ENCODE measurements around the gene FAF1.
"Not testable (repeated sequence)": the region's sequence is repeated elsewhere in the genome, so short reads cannot be mapped to it uniquely, and the experiment has no call there.

FAF1 gene

DNA sequence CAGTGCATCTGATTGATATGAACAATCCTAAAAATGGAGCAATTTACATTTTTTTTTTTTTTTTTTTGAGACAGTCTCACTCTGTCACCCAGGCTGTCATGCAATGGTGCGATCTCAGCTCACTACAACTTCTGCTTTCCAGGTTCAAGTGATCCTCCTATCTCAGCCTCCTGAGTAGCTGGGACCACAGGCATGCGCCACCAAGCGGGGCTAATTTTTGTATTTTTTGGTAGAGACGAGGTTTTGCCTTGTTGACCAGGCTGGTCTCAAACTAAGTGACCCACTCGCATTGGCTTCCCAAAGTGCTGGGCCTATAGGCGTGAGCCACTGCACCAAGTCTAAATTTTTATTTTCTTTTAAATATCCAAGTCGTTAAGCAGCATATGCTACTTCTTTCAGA is 109.0 kb downstream of the FAF1 start:
- DNase-seq (ENCODE audit: low read depth in 2 of 2), result no peak

DNA sequence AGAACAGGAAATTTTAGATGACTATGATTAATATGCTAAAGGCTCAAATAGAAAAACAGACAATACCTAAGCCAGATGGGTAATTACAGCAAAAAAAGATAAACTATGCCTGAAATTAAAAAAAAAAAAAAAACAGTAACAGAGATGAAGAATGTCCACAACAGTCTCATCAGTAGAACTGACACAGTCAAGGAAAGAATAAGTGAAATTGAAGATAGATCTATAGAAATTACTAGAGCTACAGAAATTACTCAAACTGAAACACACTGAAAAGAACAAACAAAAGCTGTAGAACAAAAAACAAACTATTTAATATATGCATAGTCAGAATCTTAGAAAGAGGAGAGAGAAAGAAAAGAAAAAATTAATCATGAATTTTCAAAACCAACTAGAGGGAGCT is 112.8 kb downstream of the FAF1 start:
- DNase-seq (ENCODE audit: low read depth in 2 of 2), result no peak

DNA sequence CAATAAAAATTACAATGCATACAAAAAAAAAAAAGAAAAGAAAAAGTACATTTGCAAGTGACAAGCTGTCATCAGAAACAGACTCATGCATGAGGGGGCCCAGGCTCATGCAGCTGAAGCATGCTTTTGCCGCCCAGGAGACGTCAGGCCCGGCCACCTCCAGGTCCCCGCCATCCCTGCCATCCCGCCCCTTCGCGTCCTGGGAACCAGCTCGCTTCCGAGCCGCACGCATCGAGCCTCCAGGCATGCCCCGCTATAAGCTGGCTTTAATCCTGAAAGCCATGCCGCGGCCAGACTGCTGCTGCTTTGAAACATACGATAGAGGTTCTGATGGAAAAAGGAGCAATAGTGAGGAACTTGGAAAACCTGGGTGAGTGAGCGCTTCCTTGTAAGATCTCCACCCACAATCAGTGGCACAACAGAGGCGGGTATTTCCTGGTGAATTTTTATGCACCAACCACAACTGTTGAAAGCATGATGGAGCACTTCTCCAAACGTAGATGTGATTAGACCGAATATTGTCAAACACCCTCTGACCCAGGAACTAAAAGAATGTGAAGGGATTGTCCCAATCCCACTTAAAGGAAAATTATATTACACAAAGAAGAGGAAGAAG is 113.7 kb downstream of the FAF1 start:
- no peak for DNase-seq (ENCODE audit: low read depth in 2 of 2)

DNA sequence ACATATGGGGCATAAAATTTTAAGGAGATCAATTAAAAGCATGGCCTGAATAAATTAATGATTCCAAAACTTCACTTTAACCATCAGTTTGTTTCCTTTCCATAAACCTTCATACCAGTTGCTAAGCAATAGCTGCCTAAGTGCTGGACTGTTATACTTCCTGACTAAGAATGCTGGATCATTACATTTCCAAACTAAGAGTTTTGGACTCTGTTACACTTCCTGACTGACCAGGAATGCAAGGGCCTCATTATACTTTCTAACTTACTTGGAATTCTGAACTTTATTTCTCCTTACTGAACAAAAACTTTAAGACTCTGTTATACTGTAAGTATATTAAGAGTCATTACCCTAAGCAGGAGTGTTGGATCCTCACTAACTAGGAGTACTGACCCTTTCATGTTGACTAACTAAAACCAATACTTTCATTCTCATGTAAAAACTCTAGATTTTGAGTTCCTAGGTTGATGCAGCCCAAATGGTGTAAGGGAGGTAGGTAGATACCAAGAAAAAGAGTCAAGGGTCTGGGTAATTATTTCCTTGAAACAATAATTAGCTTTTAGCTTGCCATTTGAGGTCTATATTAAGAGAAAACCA is 118.2 kb downstream of the FAF1 start:
- DNase-seq (ENCODE audit: low read depth in 2 of 2), result peak; percentile 4 to 7

DNA sequence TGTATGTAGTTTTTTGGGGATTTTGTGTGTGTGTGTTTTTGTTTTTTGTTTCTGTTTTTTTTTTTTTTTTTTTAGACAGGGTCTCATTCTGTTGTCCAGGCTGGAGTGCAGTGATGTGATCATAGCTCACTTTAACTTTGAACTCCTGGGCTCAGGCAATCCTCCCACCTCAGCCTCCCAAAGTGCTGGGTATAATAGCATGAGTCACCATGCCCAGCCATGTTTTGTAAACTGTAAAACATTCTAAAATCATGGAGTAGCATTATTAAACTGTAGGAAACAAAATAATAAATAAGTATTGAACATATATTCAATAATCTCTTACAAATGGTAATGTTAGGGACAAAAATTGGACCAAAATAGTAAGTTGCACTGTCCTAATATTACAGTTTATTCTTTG is 124.0 kb downstream of the FAF1 start:
- DNase-seq (ENCODE audit: low read depth in 2 of 2), result no peak

DNA sequence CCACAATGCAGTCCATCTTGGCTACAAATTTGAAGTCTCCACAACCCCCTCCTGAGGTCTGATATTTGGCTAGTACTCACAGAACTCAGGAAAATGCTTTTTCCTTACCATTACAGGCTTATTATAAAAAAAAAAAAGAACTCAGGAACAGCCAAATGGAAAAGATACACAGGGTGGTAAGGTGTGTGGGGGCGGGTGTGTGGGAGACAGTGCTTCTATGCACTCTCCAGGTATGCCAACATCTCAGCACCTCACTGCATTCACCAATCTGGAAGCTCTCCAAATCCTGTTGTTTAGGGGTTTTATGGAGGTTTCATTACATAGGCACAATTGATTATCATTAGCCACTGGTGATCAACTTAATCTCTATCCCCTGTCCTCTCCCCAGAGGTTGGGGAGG is 126.9 kb downstream of the FAF1 start:
- no peak for DNase-seq (ENCODE audit: low read depth in 2 of 2)

DNA sequence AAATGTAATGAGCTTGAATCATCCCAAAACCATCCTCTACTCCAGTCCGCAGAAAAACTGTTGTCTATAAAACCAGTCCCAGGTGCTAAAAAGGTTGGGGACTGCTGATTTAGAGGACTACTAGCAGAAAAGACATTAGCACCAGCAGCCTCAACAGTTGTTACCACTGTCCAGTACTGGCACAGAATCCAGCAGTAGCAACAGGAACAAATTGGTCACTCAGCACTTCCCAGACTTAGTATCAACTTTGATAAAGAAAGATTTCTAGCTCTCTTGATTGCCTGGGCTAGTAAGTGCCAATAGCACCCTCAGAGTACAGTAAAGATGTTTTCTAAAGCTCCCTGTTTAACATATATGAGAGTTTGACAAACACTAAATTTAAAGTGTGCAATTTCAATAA is 127.9 kb downstream of the FAF1 start:
- no peak for DNase-seq (ENCODE audit: low read depth in 2 of 2)

DNA sequence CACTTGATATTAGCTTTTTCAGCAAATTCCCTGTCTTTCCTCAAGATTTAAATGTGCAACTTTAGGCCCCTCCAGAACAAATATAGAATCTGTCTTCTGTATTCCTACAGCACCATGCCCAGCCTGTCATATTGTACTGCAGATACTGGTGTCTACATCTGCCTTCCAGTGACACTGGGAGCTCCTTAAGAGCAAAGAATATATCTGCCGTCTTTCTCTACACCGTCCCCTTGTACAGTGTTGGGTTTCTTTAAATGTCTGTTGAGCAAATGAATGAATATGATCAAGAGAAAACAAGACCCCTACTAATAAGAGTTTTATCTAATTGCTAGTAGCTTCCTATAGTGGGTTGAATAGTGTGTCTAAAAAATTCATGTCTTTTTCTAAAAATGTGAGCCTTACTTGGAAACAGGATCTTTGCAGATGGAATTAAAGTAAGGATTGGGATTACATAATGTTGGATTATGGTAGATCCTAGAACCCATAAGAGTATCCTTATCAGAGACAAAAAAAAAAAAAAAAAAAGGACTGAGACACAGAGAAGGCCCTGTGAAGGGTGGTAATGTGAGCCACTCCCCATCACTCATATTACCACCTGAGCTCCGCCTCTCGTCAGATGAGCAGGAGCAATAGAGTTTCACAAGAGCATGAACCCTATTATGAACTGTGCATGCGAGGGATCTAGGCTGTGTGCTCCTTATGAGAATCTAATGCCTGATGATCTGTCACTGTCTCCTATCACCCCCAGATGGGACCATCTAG is 128.6 kb downstream of the FAF1 start:
- no peak for DNase-seq (ENCODE audit: low read depth in 2 of 2)

DNA sequence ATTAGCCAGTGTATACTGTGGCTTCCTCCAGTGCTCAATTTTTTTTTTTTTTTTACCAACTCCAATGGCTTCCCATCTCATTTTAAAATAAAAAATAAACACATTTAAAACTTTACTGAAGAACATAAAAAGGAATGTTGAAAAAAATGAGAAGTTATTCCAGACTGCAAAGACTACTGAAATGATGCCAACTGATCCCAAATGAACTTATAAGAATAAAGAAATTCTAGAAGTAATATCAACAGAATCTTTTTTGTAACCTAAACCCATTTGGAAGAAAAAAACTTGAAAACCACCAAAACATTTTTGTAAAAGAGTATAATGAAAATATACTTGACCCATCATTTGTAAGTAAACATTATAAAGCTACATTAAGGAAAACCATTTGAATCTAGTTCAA is 129.4 kb downstream of the FAF1 start:
- no peak for DNase-seq (ENCODE audit: low read depth in 2 of 2)

DNA sequence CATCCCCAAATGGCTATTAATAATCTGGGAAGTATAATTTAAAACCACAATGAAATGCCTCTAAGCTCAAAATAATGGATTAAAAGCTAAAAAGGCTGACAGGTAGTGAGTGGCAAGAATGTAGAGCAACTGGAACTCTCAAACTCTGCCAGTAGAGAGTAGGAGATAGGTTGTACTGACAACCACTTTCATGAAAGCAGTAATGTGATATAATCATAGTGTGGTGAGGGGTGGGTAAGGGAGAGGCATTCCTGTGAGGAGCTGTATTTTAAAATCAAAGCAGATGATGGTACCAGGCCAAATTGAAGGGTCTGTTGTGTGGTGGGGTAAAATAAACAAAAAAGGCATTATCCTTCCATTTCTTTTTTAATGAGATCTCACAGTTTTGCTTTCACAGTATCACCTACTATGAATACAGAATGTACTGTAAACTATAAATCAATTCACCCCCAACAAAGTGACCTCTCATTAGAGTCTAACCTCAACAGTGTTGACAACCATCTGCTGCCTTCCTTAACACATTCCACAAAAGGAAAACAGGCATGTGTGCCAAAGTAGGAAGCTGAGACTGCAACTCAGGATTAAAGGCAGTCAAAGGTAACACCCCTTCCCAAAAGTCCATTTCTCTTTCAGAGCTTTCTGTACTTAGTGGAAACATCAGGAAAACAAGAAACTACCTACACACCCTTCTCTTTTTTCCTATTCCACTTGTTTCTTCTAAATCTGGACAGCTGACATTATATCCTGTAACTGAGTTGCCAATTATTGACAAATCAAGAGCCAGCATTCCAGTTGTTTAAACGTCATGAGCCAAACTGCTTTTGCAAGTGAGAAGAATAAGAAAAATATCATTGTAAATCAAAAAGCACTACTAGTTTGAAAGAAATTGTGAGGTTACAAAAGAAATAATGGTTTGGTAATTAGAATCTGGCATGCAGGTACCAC is 130.8 kb downstream of the FAF1 start:
- DNase-seq (ENCODE audit: low read depth in 2 of 2), result peak; percentile 3 to 4

DNA sequence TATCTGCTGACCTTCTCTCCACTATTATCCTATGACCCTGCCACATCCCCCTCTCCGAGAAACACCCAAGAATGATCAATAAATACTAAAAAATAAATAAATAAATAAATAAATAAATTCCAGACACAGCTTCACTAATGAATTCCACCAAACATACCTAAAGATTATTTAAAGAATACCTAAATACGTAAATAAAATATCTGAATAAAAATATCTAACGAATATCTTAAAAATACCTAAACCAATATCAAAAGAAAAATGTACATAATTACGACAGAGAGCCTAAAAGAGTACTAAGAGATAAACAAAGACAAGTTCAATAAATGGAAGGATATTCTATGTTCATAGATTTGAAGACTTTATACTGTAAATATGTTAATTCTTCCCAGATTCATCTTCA is 132.5 kb downstream of the FAF1 start:
- DNase-seq (ENCODE audit: low read depth in 2 of 2), result no peak

DNA sequence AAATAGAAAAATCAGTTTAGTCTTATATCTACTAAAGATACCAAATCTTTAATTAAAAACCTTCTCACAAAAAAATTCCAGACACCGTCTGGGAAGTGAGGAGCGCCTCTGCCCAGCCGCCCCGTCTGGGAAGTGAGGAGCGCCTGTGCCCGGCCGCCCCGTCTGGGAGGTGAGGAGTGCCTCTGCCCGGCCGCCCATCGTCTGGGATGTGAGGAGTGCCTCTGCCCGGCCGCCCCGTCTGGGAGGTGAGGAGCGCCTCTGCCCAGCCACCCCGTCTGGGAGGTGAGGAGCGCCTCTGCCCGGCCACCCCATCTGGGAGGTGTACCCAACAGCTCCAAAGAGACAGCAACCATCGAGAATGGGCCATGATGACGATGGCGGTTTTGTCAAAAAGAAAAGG is 133.3 kb downstream of the FAF1 start:
- DNase-seq (ENCODE audit: low read depth in 2 of 2), result not testable (repeated sequence)

DNA sequence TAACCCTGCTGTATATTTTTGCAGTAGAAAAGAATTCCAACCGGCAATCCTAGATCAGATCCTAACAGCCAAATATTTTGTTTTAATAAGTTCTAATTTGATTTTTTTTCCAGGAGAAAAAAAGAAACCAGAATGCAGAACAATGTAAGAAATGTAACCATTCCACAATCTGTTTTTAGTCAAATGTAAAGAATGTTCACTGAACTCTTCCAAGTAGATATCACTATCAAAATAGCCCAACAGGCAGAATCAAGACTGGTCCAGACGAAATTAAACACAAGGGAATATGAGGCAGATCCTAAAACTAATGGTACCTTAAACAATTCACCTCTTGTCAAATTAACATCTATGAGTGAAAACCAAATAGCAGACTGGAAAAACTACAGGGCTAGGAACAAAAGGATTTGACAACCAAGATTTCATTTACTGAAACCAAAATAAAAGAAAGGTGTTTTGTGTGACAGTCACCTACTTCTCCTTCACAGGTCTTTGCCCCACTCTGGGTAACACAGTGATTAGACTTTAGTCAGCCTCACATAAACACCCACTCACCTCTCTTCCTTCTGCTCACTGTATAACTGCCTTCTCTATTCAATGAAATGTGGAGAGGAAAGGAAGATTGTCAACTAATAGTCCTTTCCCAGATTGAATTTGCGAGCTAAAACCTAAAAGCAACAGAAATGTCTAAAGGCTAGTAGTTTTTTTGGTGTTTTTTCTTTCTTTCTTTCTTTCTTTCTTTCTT is 137.9 kb downstream of the FAF1 start:
- no peak for DNase-seq (ENCODE audit: low read depth in 2 of 2)

DNA sequence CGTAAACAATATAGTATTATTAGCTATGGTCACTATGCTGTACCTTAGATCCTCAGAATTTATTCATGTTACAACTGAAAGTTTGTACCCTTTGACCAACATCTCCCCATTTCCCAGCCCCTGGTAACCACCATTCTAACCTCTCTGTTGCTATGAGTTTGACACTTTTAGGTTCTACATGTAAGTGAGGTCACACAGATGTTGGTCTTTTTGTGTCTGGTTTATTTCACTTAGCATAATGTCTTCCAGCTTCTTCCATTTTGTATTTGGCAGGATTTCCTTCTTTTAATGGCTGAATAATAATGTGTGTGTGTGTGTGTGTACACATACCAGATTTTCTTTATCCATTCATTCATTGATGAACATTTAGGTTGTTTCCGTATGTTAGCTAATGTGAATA is 139.5 kb downstream of the FAF1 start:
- no peak for DNase-seq (ENCODE audit: low read depth in 2 of 2)

DNA sequence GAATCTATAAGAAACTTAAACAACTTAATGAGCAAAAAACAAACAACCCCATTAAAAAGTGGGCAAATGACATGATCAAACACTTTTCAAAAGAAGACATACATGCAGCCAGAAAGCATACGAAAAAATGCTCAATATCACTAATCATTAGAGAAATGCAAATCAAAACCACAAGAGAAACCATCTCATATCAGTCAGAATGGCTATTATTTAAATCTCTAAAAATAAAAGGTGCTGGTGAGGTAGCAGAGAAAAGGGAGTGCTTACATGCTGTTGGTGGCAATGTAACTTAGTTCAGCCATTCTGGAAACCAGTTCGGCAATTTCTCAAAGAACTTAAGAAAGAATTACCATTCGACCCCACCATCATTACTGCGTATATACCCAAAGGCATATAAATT is 147.7 kb downstream of the FAF1 start:
- DNase-seq (ENCODE audit: low read depth in 2 of 2), result no peak

DNA sequence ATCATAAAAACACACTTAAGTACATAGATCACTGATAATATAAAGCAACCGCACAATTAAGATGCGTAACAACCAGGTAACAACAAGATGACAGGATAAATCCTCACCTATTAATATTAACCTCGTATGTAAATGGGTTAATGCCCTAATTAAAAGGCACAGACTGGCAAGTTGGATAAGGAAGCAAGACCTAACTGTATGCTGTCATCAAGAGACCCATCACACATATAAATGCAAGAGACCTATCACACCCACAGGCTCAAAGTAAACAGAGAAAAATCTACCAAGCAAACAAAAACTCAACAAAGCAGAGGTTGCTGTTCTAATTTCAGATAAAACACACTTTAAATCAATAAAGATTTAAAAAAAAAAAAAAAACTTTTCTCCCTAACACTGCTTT is 151.8 kb downstream of the FAF1 start:
- no peak for DNase-seq (ENCODE audit: low read depth in 2 of 2)

DNA sequence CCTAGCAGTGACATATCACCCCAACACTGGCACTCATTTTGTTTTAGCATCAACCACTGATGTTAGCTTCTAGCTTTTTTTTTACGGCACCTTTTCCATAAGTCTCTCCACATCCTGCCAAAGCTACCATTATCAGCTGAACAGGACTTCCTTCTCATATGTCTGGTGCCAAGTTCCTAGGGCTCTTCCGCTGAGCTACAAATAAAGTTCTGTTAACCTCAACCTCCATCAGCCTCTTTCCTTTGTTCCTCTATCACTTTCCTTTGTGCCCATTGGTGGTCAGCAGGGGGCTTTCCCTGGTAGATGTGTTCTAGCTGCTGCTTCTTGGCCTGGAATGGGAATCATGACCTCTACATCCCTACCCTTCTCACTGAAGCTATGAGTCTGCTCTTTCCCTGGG is 163.8 kb downstream of the FAF1 start:
- DNase-seq (ENCODE audit: low read depth in 2 of 2), result no peak

DNA sequence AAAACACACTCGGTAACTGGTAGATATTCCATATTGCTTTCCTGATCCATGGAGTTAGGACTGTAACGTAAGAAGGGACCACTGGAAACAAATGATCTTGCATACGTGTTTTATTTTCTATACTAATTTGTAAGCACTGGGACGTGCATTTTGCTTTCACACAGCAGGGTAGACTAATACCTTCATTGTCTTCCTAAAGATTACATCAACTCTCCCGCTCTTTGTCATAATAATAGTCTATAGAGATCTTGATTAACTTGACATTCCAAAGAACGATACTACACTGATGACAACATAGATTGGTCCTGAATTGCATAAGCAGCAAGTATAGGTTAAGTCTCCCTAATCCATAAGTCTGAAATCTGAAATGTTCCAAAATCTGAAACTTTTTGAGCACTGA is 166.5 kb downstream of the FAF1 start:
- DNase-seq (ENCODE audit: low read depth in 2 of 2), result no peak

DNA sequence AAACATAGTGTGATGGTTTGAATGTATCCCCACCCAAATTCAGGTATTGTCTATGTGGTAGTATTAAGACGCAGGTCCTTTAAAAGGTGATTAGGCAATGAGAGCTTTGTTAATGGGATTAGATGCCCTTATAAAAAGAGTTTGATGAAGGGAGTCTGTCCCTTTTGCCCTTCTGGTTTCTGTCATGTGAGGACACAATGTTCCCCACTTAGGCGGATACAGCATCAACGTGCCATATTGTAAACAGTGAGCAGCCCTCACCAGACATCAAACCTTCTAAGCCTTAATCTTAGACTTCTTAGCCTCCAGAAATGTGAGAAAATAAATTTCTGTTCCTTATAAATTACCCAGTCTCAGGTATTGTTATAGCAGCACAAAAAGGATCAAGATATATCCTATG is 172.8 kb downstream of the FAF1 start:
- no peak for DNase-seq (ENCODE audit: low read depth in 2 of 2)

DNA sequence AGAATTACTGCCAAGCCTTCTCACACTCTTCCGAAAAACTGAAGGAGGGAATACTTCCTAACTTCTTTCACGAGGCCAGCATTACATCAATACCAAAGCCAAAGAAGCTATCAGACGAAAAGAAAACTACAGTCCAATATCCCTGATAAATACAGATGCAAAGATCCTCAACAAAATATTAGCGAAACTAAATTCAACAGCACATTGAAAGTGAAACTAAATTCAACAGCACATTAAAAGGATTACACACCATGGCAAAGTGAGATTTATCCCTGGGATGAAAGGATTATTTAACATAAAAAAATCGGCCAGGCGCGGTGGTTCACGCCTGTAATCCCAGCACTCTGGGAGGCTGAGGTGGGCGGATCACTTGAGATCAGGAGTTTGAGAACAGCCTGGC is 176.8 kb downstream of the FAF1 start:
- DNase-seq (ENCODE audit: low read depth in 2 of 2), result no peak

DNA sequence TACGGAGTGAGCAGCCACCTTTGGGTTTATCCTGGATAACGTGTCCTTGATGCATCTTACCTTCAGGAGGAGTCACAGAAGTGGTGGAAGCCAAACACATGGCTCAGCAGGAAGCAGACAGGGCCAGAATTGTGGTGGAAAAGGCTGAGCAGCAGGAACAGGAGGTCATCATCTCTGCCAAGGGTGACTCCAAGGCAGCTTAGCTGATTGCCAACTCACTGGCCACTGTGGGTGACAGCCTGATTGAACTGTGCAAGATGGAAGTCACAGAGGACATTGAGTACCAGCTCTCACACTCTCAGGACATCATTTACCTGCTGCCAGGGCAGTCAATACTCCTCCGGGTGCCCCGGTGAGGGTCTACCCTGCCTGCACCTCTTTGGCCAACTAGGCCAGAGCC is 179.3 kb downstream of the FAF1 start:
- DNase-seq (ENCODE audit: low read depth in 2 of 2), result no peak

DNA sequence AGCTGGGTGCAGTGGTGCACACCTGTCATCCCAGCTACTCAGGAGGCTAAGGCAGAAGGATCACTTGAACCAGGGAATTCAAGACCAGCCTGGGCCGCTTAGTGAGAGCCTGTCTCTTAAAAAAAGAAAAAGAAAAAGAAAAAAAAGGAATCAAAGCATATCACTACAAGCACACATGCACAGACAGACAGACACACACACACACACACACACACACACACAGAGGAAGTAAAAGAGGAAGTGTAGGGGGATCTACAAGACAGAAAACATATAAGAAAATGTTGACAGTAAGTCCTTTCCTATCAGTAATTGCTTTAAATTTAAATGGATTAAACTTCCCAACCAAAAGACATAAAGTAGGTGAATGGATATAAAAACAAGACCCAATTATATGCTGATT is 180.3 kb downstream of the FAF1 start:
- DNase-seq (ENCODE audit: low read depth in 2 of 2), result no peak

All from fibroblast of skin of left quadriceps (primary cell).